Measurements from ENCODE around the gene WDR12. TPM values are rescaled to one million over a fixed set of nuclear protein-coding genes. Genes with fewer than 3 reads are reported as not detected.
A peak's percentile ranks its signal among the peaks of the same experiment; 100 is the strongest.

The WDR12 gene
- total and polyA plus RNA-seq, 2 of the 13 experiments (the other 11 are each of a cell fraction or from before 2014, with no cell fraction given), result 94.4 to 216 TPM

- TF ChIP-seq HIC2 (CRISPR knock-in tag; IDR thresholded peaks at IDR 0.05; ENCODE audit: low read depth) (no peak), AHR (CRISPR knock-in tag; IDR thresholded peaks at IDR 0.05) (peak; percentile 19; the same call in 1 of the 2 replicates), ETV5 (CRISPR knock-in tag; IDR thresholded peaks at IDR 0.05; ENCODE audit: borderline replicate concordance) (no peak; the same call in 1 of the 2 replicates), ZNF232 (CRISPR knock-in tag; IDR thresholded peaks at IDR 0.05; ENCODE audit: borderline replicate concordance) (no peak), ZBTB21 (CRISPR knock-in tag; IDR thresholded peaks at IDR 0.05) (no peak), ZNF550 (CRISPR knock-in tag; IDR thresholded peaks at IDR 0.05; ENCODE audit: borderline replicate concordance) (no peak; the same call in 1 of the 2 replicates), FUBP1 (CRISPR knock-in tag; IDR thresholded peaks at IDR 0.05; ENCODE audit: borderline replicate concordance) (no peak), ZNF224 (CRISPR knock-in tag; IDR thresholded peaks at IDR 0.05) (no peak), ZNF382 (CRISPR knock-in tag; IDR thresholded peaks at IDR 0.05; ENCODE audit: borderline replicate concordance) (no peak), ZBTB8A (CRISPR knock-in tag; IDR thresholded peaks at IDR 0.05; ENCODE audit: borderline replicate concordance, low read depth) (no peak), KDM5B (CRISPR knock-in tag; IDR thresholded peaks at IDR 0.05; ENCODE audit: borderline replicate concordance) (peak; percentile 91), KDM2A (CRISPR knock-in tag; IDR thresholded peaks at IDR 0.05; ENCODE audit: borderline replicate concordance, low read depth) (peak; percentile 98), ZNF383 (CRISPR knock-in tag; IDR thresholded peaks at IDR 0.05; ENCODE audit: borderline replicate concordance) (no peak), NCOA1 (CRISPR knock-in tag; IDR thresholded peaks at IDR 0.05) (peak; percentile 77; the same call in 1 of the 2 replicates), HBP1 (CRISPR knock-in tag; IDR thresholded peaks at IDR 0.05; ENCODE audit: low read depth) (no peak), ZNF280D (CRISPR knock-in tag; IDR thresholded peaks at IDR 0.05) (no peak), GABPB1 (CRISPR knock-in tag; IDR thresholded peaks at IDR 0.05) (peak; percentile 82; the same call in 1 of the 2 replicates), MTF2 (CRISPR knock-in tag; IDR thresholded peaks at IDR 0.05; ENCODE audit: borderline replicate concordance) (peak; percentile 77; the same call in 1 of the 2 replicates)
These were observed 40.0 kb downstream of the WDR12 start, which contains the start of gene ICA1L (continued) for GRCh38 chr2:202871300-202872141.
